Endometrial microvascular endothelial cells (primary cell): ENCODE measurements around the gene ACE. TPM values are rescaled to one million over a fixed set of nuclear protein-coding genes. Genes with fewer than 3 reads are reported as not detected.

Experiments used
- in situ Hi-C: cut with HindIII; loops from 2 replicates; pipeline ENCODE4 v1.10.0; 2017; ENCODE audit warnings: low sequenced_read_pairs, low pct_unique_long_range_greater_than_20kb; ENCODE audit errors: inconsistent ontology term
- total RNA-seq: library from RNA; depleted of rRNA; stranded (reverse); fragments of >200 nt; gene quantifications from one replicate; pipeline ENCODE4 v1.2.3, GENCODE V29; 2015; ENCODE audit errors: inconsistent ontology term

ACE gene
- total RNA-seq = 35.7 TPM

DNA sequence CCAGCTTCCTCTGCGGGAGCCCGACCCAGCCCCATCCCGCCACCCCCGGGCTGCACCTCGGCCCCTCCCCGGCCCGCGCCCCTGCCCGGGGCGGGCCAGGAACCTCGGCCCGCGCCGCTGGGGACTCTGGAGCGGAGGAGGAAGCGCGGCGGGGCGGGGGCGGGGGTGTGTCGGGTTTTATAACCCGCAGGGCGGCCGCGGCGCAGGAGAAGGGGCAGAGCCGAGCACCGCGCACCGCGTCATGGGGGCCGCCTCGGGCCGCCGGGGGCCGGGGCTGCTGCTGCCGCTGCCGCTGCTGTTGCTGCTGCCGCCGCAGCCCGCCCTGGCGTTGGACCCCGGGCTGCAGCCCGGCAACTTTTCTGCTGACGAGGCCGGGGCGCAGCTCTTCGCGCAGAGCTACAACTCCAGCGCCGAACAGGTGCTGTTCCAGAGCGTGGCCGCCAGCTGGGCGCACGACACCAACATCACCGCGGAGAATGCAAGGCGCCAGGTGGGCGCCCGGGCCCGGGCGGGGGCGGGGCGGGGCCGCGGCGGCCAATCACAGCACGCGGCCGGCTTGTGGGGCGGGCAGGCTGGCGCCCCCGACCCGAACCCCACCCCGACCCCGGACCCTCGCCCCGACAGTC, at the start of gene ACE:
TSS of gene ACE (plus strand) at position 208 of the 626 bp plus-strand sequence. CDS start at position 242, 34 bp downstream.
- in situ Hi-C loops = no loop called here

DNA sequence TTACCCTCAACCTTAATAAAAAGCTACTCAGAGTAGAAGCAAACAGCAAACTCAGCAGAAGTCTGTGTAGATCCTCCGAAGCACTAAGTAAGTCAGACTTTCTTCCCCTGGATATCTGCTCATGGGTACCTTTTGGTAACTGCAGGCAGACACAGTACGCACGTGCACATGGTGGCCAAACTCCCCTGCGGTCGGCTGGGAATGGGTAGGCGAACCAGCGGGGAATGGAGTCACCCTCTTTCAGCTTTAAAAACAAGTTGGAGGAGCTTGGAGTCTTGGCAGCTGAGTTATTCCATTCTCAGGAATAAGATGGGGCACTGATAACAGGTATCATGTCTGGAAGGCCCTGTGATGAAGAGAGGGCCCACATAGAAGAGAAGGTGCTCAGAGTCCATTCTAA, 47.1 kb upstream of the ACE start:
- in situ Hi-C loops = loop anchor here (25.0 kb wide), 1 partner anchor 158 kb away; no protein-coding TSS in a partner anchor

DNA sequence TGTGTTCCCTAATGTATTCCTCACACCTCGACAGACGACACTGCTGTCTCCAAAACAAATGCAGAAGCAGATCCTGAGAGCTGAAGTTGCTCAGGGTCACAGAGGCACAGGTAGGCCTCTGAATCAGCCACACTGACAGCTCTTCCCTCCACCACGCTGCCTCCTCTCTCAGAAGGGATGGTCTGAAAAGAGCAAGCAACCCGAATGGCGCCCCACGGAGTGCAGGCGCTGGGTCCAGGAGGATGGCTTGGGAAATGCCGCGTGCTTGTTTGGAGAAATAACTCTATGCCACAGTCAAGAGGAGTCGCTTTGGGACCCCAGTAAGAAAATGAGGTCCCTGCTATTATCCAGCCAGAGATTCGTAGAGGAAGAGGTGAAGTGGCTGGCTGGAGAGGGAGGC, 46.6 kb upstream of the ACE start:
- in situ Hi-C loops = loop anchor here (25.0 kb wide), 1 partner anchor 157 kb away; no protein-coding TSS in a partner anchor

DNA sequence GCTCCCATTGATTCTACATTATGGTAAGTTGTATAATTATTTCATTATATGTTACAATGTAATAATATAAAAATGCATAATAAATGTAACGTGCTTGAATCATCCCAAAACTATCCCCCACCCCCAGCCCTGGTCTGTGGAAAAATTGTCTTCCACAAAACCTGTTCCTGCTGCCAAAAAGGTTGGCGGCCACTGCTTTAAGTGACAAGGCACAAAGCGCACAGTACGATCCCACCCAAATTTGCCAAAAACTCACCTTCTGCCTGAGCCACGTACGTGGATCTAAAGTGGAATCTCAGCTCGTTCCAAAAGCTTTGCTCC, 45.3 kb upstream of the ACE start:
- in situ Hi-C loops = loop anchor here (25.0 kb wide), 1 partner anchor 156 kb away; no protein-coding TSS in a partner anchor

DNA sequence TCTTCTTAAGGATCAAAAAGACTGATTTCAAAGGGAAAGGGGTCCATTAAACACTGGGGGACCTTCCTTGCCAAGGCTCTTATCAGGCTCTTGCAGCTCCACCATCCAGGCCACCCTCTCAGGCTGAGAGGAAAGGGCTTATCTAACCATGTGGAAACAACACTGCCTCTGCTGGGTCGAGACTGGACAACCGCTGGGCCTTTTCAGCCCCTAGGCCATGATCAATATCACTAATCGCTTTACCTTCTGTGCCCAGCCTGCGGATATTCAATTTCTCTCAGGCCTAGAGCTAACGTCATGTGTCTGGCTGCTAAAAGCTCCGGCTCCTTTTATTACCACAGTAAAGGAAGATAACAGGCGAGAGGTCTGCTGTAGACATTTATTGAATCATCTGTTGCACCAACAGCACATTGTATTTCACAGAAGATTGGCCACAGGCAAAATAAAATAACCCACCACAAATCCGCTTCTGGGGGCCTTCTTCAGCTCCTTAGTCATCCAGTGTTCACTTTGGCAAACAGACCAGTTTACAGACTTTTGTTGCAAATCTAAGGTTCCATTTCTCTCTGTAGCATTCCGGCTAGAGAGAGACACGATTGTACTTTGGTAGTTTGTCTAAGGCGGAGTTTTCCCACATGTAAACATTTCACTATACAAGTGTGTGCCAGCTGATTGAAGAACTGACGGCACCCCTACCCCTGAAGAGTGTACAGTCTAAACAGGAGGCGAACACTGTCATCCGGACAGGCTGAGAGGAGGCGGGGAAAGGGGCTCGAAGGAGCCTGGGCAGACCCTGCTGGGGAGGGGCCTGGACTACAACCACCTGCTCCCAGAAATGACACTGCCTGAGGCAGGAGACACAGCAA, 44.7 kb upstream of the ACE start:
- in situ Hi-C loops = loop anchor here (25.0 kb wide), 1 partner anchor 155 kb away; no protein-coding TSS in a partner anchor

DNA sequence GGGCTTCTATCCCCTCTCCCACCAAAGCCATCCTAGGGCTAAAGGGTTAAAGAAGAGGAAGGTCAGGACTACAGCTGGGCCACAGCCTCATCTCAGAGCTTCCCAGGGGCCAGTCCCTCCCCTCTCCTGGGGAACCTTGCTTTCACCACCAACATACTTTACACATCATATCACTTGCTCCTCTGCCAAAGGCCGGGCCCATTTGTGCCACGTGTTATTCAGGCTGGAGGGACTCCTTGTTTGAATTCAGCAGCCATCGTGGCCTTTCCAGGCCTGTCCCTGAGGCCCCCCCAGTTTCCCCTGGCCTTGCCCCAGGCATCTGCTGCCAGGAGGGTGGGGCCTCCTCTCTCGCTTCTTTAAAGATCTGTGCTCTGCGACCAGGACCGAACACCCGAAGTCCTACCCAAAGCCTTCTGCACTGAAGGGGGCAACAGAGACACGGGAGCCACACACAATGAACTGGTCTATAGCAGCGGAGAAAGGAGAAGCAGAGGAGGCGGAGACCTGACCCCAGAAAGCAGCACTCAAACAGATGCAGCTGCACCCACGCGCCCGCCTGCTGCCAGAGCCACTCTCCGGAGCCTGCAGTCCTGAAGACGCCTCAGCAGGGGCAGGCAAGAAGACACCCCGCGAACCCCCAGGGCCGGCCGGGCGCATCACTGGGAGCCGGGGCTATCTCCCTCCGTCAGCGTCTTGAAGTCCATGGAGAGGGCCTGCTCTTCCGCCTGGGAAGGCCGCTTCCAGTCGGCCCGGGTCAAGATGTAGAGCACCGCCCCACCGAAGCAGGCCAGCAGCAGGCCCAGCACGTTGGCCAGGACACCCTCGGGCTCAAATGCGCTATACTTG, 42.9 kb upstream of the ACE start:
- in situ Hi-C loops = loop anchor here (25.0 kb wide), 1 partner anchor 153 kb away; no protein-coding TSS in a partner anchor

DNA sequence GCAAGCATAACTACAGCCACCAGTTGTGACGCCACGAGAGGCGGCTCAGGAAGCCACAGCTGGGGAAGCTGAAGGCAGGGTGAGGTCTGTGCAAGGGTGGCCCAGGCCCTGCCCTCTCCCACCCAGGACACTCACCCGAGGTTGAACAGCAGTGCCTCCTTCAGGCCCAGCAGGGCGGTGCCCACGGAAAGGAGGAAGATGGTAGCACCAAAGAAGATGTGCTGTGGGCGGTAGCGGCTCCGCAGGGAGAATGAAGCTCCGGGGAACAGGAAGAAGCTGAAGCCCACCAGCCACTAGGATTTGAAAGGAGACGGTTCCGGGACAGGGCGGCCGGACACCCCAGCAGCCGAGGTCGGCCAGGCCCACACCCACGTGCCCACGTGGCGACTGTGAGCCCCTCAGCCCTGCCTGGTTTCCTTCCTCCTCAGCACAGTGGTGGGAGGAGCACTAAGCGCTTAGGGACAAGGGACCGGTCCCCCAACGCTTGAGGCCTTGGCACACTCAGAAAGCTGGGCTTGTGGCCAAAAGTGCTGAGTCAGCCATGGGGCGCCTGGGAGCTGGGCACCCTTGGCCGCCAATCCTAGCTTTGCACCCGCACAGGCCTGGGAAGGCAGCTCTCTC, 41.8 kb upstream of the ACE start:
- in situ Hi-C loops = loop anchor here (25.0 kb wide), 1 partner anchor 152 kb away; no protein-coding TSS in a partner anchor

DNA sequence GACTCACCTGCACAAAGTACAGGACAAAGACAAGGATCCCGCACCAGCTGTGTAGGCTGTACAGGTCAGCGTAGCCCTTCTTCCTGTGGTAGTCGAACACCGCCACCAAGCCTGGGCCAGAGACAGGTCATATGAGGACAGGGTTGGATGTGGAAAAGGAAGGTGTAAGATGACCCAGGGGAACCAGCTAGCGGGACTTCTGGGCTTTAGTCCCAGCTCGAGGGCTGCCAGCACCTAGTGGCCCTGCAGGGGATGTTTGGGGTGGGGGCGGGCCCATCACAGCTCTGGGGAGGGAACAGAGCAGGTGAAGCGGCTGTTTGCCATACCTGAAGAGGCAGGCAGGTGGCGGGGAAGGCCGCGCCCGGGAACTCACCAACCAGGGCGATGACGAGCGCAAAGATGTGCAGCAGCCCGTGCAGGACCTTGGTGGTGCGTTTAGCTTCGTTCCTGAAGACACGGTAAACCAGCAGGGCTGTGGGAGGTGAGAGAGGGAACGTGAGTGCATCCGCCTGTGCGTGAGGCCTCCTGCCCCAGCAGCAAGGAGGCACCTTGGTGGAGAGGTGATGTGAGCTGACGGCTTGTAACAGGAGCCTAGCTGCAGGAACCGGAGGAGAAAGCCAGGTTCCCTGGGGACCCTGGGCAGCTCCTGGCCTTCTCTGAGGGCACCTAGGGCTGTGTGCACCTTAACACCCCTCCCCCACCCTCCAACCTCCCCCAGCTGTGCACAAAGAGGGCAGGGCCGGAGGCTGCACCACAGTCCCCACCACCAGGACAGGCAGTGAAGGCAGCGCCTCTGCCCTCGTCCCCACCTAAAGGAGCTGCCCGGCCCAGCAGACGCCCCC, 41.0 kb upstream of the ACE start:
- in situ Hi-C loops = loop anchor here (25.0 kb wide), 1 partner anchor 151 kb away; no protein-coding TSS in a partner anchor

DNA sequence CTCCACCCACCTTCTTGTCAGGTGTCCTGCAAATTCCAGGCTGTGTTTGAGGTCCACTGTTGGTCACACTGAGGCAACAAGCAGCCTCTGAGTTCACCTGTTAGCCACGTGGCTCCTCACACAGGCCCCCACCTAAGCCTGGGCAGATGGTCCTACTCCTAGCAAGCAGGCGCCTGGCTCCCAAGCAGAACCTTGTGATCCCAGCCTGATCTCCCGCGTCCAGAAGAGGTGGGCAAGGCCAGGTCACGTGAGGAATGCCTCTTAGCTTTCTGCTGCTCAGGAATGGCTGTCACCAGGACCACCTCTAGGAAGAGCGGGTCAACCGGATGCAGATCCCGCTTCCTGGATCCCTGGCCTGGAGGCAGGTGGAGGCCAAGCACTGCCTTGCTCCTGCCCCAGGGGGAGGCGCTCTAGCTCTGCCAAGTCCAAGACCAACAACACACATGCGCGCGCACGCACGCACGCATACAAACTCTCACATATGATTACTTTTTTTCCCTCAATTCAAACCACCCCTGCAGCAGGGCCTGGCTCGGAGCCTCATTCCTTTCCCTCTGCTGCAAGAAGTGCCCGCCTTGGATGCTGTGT, 40.2 kb upstream of the ACE start:
- in situ Hi-C loops = loop anchor here (25.0 kb wide), 1 partner anchor 151 kb away; no protein-coding TSS in a partner anchor

DNA sequence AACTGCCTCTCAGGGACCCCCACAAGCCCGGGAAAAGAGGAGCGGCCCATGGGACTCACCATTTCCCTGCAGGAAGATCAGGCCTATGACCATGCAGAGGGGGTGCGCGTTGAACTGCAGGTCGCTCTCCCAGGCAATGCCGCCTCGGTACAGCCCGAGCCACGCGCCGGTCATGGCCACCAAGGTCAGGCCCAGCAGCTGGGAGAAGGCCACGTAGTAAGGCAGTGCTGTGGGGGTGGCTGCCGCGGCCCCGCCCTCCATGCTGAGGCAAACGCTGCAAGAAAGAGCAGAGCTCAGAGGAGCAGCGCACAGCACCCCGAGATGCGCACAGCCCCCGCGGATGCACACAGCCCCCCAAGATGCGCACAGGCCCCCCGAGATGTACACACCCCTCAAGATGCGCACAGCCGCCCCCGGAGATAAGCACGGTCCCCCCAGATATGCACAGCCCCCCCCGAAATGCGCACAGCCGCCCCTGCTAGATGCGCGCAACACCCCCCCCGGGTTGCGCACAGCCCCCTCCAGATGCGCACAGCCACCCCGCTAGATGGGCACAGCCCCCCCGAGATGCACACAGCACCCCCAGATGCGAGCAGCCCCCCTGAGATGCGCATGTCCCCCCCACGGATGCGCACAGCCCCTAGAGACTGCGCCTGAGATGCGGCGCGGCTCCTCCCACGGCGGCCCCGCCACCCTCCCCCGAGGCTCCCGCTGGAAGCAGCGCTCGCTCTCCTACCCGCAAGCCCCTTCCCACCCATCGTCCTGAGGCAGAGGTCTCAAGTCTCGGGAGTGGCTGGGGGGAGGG, 39.4 kb upstream of the ACE start:
- in situ Hi-C loops = loop anchor here (25.0 kb wide), 1 partner anchor 150 kb away; no protein-coding TSS in a partner anchor

DNA sequence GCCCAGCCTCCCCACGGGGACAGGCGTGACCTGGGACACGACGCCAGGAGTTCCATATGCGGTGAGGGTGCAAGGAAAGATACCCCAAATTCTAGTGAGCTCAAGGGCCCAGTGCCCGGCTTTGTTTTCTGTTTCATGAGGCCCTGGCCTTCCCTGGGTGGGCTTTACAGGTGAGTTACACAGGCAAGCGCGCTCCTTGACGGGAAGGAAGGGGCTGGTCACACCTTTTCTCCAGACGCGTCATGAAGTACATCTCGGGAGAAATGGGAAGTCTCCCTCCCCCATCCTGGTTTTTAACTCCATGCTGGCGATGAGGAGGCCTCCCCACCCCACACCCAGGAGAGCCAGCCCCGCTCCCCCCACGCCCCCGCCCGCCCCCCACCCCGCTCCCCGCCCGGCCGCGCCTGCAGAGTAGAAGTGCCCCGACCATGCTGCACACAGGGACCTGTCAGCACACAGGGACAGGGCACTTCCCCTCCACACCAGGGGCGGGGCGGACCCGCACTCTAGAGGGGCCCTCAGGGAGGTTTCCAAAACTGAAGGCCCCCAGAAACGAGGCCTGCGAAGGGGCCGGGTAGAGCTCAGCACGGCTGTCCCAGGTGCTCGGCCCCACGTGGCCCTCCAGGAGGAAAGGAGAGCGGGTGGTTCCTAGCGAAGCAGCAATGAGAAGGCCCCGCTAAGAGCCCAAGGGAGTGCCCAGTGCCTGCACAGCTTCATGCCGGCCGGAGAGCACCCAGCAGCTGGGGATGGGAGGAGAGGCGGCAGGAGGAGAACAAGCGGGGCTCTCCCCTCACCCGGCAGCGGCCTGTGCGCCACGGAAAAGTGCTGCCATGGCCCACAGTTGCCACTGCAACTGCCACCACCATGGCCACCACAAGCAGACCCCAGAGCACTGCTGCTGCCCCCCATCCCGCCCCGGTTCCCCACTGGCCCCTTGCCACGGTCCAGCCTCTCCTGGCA, 38.5 kb upstream of the ACE start:
- in situ Hi-C loops = loop anchor here (25.0 kb wide), 1 partner anchor 149 kb away; no protein-coding TSS in a partner anchor

DNA sequence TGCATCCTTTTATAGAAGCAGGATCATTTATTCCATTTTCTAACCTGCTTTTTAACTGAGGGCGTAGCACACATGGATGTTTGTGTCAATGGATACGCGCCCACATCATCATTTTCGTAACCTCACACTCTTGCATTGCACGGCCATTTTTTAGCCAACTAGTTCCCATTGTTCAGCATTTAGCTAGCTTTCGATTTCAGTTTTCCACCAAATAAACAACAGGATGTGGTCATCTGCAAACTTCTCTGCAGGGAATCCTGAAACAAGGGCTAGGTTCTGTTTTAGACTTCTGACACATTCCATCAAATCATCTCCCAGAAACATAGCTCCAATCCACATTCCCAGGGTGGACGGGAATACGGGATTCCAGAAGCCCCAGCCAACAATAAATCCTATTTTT, 37.2 kb upstream of the ACE start:
- in situ Hi-C loops = loop anchor here (25.0 kb wide), 1 partner anchor 148 kb away; no protein-coding TSS in a partner anchor

DNA sequence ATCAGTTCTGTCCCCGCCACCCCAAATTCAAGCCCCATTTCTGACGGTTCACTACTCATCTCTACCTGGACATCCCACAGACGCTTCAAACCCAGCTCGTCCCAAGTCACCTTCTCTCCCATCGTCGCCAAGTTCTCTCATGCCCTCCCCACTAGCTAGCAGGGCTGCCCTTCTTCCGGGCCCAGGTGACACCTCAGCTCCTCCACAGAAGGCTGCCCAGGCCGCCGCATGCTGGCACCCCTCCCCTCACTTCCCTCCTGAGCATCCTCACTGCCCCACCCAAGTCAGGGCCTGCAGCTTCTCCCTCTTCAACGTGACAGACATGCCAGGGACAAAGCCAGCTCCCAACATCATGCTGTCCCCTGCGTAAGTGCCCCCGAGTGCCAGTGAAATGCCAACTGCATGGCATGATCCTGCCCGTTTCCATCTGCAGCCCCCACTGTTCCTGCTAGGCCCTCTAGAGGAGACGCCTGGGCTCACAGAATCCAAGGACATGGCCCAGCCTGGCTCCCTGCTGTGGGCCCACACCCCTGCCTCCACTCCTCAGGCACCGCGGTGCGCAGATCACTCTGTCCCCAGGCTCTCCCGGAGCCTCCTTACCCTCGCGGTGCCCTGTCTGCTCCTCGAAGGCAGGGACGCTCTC, 36.6 kb upstream of the ACE start:
- in situ Hi-C loops = loop anchor here (25.0 kb wide), 1 partner anchor 147 kb away; no protein-coding TSS in a partner anchor

DNA sequence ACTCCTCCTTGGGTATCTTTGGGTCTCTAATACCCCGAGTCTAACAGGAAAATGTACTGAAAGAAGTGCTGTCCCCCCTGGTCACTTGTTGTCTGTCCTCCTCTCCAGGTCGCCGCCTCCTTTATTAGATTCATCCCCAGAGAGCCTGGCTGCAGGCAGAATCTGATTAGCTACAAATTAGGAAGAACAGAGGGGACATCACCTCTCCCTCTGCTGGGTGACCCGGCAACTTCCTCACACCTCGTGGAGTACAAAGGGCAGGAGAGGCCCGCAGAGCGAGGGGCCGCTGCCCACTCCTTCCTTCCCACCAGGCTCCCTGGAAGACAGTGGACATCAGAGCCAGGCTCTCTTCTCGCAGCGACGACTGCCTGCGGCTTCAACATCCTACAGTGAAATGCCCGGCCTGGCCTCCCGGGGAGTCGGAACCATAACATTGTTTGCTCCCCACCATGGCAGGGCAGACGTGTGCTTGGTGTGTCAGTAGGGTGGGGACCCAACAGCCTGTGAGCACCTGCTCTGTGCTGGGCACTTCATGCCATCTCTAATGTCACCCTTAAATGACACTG, 36.0 kb upstream of the ACE start:
- in situ Hi-C loops = loop anchor here (25.0 kb wide), 1 partner anchor 146 kb away; no protein-coding TSS in a partner anchor
